HG03066 (cell line): ENCODE data around the gene KCNAB1.
A peak's percentile ranks its signal among the peaks of the same experiment; 100 is the strongest.

ENCODE experiments used
- ATAC-seq: cut with Tn5 transposase; IDR thresholded peaks from one replicate; pipeline ENCODE4 v1.9.1; 2021; ENCODE audit warnings: low read depth; ENCODE audit not compliant: unreplicated experiment

The KCNAB1 gene

DNA sequence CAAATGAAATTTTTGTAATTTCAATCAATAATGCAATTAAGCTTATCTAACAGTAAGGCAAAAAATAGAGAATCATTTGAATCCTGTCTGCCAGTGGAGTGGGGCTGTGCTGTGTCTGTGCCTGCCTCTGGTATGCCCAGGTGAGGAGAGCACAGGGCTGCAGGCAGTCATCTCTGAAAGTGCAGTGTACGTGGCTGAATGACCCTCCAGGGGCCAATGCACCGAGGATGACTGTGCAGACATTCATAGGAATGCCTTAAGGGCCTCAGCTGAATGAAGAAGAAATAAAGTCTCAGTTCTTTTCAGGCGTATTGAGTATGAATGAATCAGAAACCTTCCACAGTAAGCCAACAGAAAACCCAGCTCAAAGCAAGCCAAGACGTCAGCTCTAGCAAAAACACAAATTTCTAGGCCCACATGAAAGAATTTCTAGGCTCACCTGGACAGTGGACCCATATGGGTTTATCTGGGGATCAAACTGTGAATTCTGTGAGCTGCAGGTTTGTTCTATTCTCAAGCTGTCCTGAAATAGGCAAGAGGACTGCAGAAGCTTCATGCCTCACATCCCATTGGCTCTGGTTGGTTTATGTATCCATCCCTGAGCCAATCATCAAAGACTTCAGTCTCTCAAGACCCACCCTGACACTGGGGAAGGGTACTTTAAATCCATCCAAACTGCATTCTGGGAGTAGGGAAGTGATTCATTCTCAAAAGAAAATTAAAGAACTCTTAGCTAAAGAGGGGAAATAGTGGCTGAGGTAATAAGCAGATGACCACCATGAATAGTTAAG is 311.2 kb downstream of the KCNAB1 start:
- ATAC-seq, result no peak

DNA sequence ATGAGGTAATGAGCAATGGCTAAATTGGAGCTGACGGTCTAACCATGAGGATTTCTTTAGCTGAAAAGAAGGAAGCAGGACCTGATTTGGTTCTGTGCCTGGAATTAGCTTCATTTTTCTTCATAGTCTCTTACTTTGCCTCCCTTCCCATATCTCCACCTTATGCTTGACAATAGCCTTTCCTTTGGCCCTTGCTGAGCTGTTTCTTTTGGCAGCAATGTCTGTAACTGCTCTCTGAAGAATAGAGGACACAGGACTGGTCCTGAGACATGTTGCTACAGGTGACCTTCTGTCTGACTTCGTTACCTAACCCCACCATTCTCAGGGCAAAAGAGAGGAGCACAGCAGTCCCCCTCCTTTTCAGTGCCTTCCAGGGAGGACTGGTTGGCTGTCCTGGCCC is 312.2 kb downstream of the KCNAB1 start:
- ATAC-seq, result no peak

GRCh38 chr3:156433138-156433537 is 312.8 kb downstream of the KCNAB1 start:
- no peak for ATAC-seq

DNA sequence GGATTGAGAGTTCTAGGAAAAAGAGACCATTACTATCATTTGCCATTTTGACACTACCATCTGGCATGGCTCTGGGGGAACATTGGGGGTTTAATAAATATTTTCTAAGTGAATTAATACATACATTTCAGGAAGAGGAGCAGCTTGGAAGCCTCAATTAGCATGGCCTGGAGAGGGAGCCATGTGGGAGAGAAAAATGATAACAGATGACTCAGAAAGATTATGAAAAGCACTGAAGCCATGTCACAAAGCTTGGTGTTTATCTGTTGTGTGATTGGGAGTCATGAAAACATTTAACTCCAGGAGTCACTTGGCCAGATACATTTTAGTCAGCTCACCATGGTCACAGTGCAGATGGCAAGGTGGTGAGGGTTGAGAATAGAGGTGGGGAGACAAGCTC is 313.5 kb downstream of the KCNAB1 start:
- ATAC-seq, result no peak

DNA sequence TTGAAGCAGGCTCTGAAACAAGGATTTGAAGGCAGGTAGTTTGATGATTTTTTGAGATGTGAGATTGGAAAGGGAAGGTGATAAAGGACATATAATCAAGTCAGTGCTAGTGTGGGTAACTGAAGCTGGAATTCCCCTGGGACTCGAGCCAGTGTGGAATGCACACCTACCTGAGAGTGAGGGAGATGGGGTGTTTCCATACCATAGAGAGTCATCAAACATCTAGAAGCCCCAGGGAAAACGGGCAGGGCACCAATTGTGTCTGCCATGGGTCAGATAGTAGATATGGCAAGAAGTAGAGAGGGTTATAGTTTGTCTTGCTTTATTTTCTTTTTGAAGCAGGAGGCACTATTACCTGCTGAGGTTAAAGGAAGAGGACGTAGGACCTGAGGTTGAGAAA is 314.5 kb downstream of the KCNAB1 start:
- no peak for ATAC-seq

DNA sequence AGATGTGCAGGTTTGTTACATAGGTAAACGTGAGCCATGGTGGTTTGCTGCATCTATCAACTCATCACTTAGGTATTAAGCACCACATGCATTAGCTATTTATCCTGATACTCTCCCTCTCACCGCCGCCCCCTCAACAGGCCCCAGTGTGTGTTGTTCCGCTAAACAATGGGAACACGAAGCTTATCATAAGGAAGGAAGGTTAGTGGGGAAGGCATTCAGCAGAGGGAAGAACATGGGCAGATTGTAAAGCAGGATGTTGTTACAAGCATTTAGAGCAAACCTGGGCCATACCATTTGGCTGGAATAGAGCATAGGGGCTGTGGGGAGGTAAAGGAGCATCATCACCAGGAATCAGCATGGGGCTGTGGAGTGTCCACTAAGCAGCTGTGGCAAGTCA is 322.7 kb downstream of the KCNAB1 start:
- ATAC-seq, result no peak

GRCh38 chr3:156445117-156446090 is 325.0 kb downstream of the KCNAB1 start:
- no peak for ATAC-seq

DNA sequence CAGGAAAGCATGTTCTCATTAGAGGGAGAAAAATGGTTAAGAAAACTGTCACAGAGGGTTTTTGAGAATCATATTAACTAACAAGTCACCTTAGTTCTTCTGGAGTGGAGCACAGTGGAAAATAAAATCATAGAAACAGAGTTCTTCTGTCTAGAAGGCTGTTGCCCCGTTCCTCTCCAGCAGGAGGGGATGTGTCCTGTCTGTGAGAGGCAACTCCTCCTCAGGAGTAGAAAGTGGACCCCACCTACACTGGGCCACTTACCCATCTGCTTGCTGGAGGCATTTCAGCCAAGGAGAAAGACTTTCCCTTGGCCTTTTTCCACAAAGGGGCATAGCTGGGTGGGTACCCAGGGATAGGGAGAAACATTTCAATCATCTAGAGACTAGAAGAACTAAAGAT is 327.9 kb downstream of the KCNAB1 start:
- peak; percentile 63 for ATAC-seq

DNA sequence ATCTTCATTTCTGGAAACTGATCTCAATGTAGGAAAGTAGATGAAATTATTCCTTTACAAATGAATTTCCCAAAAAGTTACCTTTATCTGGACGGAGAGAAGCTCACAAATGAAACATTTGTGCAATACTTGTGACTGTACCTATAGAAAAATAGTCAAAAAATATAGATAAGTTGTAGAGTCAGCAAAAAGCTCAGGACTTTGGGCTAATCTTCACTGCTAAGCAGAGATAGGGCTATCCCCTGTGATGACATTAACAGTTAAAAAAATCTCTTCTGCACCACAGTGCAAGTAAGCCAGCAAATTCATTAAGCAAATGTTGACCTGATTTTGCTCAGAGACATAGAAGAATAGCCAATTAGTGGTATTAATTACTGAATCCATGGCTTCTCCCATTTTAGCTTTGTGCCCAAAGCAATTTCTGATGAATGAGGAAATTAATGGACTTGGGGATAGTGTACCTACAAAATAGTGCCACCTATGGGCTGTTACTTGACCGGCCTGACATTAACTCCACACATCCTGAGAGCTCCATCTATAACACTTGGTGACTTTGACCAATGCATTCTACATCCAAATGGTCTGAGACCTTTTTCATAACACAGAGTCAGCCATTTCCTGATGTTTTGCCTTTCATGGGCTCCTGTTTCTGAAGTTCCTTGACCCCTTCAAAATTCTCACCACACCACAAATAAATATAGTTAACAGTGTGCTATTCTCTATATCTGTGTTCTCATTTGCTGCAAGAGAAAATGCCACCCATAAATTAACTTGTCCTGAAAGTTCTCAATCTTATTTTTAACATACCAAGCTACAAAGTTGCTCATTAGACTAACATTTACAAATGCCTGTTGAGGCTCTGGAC is 329.6 kb downstream of the KCNAB1 start:
- ATAC-seq, result no peak

- no peak for ATAC-seq
These were observed 335.5 kb downstream of the KCNAB1 start for GRCh38 chr3:156455839-156456238.

- ATAC-seq, result no peak
These were observed 336.4 kb downstream of the KCNAB1 start for GRCh38 chr3:156456771-156457224.

DNA sequence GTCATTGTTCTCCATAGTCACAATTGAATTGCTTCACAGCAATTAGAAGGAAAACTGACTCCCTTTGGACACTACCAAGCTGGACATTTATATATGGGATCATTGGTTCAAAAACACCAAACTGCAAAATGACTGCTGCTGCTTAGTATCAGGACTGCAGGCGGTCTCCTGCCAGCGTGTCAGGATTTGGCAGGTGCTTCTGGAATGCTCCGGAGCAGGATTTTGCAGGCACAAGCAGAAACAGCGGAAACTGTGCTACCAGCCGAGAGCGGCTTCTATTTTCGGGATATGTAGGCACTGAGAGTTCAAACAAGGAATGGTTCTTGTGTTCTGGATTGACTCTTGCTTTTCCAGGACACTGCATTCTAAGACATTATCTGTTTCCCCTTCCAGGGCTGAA is 339.1 kb downstream of the KCNAB1 start:
- ATAC-seq, result no peak

DNA sequence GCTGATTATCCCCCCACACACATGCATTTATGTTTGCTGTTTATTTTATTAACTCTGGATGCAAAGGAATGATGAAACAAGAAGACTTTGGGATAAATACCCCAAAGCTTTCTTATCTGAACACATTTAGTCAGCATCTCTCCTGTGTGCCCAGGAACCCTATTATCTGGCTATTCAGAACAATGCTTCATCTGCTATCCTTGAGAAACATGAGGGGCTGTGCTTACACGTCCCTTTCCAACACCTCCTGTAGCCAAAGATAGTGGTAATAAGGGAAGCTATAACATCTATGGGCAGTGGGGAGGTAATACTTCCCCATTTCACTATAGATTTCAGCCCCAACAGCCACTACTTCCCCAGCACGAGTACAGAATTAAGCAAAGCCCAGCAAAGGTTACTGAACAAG is 339.8 kb downstream of the KCNAB1 start:
- ATAC-seq, result peak; percentile 76

DNA sequence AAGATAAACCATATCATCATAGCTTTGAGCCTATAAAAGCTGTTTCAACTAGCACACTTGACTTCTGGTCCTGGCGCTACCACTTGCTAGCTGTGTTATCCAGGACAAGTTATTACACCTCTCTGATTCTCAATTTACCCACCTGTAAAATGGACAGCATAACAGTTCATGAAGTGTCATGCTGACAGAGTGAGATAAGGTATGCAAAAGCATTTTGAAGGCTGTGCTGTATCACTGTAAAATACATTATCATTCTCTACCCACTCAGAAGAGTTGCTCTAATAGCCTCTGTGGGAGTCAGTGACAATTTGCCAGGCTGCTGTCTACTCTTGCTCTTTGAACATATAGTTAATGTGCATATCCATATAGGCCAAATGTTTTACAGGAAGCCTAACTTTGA is 341.5 kb downstream of the KCNAB1 start:
- ATAC-seq, result no peak

- ATAC-seq, result no peak
These were observed 342.7 kb downstream of the KCNAB1 start for GRCh38 chr3:156463123-156463522.

GRCh38 chr3:156465194-156465593 is 344.8 kb downstream of the KCNAB1 start:
- ATAC-seq, result no peak

- no peak for ATAC-seq
These were observed 349.1 kb downstream of the KCNAB1 start for GRCh38 chr3:156469456-156469855.

GRCh38 chr3:156471431-156471830 is 351.1 kb downstream of the KCNAB1 start:
- ATAC-seq, result no peak

DNA sequence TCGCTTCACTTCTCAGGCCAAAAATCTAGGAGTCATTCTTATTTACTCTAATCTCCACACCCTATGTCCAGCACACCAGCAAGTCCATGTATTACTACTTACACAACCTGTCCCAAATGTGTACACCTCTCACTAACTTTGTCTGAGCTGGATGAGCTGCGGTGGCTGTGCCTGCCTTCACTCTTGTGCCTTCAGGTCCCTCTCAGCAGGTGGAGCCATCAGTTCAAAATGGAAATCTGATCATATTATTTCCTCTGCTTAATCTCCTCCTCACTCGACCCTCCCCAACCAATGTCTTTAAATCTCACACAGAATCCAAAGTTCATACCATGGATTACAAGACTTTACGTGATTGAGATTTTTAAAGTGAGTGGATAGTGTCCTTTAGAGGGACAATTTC is 351.8 kb downstream of the KCNAB1 start:
- no peak for ATAC-seq

DNA sequence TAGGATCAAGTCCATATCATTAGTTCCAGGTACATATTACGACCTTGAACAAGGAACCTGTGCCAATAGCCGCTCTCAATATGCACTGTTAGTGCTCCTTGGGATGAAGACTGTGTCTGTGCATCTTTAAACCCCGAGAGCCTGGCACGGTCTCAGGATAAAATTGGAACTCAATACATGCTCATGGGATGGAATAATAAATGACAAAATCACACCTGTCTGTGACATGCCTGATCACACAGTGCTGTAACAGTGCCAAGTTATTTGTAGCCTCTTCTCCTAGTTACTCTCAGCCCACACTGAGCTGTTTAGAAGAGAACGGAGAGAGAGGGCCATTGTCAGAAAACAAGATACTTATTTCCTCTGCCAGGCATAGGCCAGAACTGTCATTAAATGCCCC is 352.3 kb downstream of the KCNAB1 start:
- no peak for ATAC-seq

DNA sequence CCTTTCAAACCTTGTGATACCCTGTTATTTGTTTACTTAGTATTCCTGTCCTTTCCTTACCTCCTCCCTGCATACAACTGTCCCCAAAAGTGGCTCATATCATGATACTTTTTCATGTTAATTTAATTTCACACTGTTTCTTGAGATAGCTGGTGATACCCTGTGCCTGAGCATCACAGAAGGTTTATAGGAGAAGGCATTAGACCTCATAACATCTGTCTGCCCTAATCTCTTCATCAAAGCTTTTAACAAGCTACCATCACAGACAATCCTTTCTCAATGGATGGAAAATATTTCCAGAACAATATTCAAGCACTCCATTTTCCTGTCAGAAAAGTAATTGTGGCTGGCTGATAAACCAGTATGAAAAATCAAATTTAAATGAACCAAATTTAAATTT is 353.0 kb downstream of the KCNAB1 start:
- ATAC-seq, result no peak
